CD4-positive, alpha-beta T cell treated with Interleukin-21 for 1 hour (primary cell): ENCODE results near the gene IRS1.

Source experiments
- DNase-seq: peaks from one replicate; pipeline ENCODE4 v3.0.0-alpha.2; 2020

IRS1 gene

GRCh38 chr2:226813148-226813701, 13.6 kb upstream of the IRS1 start:
- DNase-seq, result no peak

- DNase-seq, result no peak
These were observed 3.8 kb upstream of the IRS1 start for GRCh38 chr2:226803410-226803809.

DNA sequence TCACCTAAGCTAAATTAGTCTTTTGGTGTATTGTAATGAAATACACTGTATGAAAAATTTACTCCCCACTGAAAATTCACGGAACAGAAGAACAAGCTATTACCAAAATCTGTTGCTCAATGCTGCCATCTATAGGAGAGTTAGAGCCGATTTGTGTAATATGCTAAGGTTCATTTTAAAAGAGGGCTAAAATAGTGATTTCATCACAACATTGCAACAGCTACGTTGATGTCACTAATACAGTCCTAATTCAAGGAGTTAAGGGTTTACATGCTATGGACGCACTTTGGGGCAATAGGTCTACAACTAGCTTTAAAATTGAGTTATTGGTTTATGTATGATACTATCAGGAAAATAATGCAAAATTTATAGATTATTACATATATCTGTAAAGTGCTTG, 3.0 kb upstream of the IRS1 start:
- DNase-seq, result peak; percentile 78

- DNase-seq, result peak; percentile 75
These were observed 1.5 kb upstream of the IRS1 start for GRCh38 chr2:226800941-226801784.

DNA sequence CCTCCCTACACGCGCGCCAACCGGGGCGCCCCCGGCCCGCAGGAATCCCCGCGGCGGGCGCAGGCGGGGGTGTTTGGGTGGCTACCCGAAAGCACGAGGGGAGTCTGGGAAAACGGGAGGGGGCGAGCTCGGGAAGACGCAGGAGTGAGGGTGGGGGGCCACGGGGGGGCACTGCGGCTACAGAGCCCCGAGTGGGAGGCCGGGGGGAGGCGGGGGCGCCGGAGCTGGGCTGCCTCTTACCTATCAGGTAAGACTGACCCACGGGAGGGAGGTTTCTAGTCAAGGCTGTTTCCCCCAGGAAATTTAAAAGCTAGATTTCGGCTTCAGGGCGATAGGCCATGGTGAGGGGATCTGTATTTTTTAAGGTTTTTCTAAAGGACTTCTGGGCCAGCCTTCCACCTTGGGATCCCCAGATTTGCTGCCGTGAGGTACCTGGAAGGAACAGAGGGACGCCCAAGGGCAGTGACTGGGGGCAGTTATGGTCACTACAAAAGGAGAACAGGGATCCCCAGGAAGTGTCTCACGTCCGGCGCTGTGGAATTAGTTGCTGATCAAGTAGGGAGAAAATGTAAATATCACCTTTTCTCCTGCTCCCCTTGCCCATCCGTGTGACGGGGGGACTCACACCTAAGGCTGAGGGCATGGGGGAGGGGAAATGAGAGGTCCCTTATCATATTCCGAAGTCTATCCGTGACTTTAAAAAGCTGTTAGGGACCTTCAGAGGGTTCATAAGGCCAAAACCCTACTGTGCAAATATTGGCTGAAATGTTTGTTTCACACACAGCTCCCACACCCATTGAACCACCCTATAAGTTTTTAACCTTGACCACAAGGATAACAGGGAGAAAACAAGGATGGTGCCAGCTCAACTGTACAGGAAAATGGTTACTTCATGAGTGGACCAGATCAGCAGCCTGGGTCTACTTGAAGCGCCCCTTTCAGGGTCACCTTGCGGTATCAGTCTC, 638 bp upstream of the IRS1 start:
- no peak for DNase-seq

- DNase-seq, result peak; percentile 36
These were observed 1.0 kb downstream of the IRS1 start for GRCh38 chr2:226798422-226799210.

DNA sequence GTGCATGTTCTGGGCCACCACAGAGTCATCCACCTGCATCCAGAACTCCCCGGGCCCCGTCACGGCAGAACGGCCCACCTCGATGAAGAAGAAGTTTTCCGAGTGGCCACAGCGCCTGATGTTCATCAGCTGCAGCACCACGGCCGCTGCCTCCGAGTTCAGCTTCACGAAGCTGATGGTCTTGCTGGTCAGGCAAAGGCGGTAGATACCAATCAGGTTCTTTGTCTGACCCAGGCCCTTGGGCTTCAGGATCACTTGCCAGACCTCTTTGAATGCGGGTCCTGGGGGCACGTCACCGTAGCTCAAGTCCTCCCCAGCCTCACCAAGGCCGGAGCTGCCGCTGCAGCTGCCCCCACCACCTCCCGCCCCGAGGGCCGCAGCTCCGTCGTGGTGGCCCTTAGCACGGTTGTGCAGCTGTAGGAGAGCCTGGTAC, 1.6 kb downstream of the IRS1 start:
- no peak for DNase-seq

DNA sequence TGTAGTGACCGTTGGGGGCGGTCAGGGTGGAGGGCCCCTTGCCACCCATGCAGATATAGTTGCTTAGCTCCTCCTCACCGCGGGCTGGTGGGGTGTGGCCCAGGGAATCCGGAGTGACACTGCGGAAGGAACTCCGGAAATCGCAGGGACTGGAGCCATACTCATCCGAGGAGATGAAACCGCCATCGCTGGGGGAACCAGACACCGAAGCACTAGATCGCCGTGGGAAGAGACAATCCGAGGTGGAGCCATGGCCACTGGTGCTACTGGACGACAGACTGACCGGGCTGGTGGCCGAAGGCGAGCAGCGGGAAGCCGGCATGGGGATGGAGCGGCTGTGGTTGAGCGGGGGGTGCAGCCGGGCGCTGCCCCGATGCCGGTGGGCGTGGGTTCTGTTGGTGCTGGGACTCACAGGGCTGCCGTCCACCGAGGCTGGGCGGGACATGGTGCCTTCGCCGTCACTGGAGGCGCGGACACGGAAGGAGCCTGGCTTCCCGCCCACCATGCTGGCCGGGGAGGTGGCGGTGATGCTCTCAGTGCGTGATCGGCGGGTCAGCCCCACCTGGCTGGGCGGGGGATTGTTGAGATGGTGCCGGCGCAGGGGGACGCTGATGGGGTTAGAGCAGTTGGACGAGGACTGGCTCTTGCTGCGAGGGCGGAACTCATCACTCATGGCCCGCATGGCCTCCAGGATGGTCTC, 2.2 kb downstream of the IRS1 start:
- no peak for DNase-seq

GRCh38 chr2:226796840-226797288, 2.8 kb downstream of the IRS1 start:
- no peak for DNase-seq

- no peak for DNase-seq
These were observed 3.4 kb downstream of the IRS1 start for GRCh38 chr2:226796012-226796839.

GRCh38 chr2:226795281-226796011, 4.2 kb downstream of the IRS1 start:
- no peak for DNase-seq

DNA sequence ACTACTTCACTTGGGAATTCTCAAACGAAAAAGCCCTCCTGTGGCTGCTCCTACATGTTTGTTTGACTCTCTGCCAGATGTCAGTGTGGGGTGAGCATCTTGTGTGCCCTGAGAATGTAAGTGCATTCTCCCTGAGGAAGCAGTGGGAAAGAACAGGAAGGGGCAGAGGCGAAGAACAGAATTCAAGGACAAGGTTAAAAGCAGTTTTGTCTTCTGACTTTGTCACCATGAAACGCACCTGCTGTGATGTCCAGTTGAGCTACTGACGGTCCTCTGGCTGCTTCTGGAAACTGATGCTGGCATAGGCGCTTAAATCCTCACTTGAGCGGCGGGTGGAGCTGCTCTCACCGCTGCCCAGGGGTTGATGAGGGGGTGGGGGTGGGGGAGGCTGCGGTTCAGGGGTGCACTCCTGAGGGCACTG, 4.9 kb downstream of the IRS1 start:
- no peak for DNase-seq

- DNase-seq, result no peak
These were observed 5.4 kb downstream of the IRS1 start for GRCh38 chr2:226794196-226794661.

- no peak for DNase-seq
These were observed 6.0 kb downstream of the IRS1 start for GRCh38 chr2:226793646-226794045.

- no peak for DNase-seq
These were observed 7.3 kb downstream of the IRS1 start for GRCh38 chr2:226792155-226792881.

DNA sequence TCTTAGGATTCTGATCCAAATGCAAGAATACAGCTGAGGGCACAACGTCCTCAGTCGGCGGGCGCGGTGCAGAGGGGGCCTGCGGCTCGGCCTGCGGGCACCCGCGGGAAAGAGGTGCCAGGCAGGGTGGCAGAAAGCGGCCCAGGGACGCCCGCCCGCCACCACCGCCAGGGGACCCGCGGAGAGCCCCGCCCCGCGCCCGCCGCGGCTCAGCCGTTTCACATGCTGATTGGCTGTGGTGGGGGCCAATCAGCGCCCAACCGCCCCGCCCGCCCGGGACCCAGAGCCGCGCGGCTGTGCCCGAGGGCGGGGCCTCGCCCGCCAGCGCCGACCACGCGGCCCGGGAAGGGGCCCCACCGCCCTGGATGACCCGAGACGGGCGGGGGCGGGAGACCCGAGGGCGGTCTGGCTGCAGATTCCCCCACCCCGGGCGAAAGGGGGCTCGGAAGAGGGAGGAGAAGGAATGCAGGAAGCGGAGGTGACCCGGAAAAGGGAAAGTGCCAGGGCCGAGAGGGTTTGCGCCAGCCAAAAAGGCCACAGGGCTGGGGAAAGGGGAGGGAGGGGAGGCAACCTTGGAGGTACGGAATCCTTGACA, 8.0 kb downstream of the IRS1 start:
- peak; percentile 92 for DNase-seq

DNA sequence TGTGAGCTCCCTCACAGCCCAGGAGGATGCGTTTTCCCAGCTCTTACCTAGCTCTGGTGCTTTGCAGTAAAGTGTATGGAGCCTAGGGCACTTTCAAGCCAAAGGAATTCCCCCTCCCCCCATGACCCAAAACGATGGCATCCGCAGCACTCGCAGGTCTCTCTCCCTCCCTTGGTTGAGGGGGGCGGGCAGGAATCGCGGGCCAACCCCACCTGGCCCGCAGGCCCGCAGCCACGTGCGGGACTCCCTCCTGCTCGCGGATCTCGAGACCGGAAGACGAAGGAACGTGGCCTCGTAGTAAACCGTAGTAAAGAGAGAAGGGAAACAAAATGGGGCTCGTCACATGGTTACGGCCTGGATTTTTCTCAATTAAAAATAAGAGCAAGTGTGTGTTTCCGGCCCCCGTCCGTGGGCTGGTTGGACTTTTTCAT, 8.5 kb downstream of the IRS1 start:
- peak; percentile 80 for DNase-seq

GRCh38 chr2:226790431-226790830, 9.2 kb downstream of the IRS1 start:
- DNase-seq, result no peak

DNA sequence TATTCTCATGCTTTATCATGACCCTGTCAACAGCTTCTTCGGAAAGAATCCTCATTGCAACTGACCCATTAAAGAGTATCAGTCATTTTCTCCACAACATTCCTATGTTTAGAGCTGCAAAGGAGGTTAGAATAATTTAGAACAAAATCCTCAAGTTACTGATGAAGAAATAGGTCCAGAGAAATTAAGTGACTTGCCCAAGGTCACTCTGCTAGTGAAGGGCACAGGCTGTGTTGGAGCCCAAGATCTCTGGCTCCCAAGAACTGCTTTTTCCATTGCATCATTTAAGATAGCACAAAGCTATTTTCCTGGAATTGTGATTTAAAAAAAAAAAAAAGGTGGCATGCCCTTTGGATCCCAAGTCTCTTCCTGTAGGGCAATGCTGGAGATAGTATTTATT, 9.6 kb downstream of the IRS1 start:
- DNase-seq, result no peak
